Measurements from ENCODE around the gene ANP32E.

GRCh38 chr1:150259217-150259616 lies 23.3 kb upstream of the ANP32E start:
- TF ChIP-seq CTCF (IDR thresholded peaks at IDR 0.05), result no peak
- TF ChIP-seq POLR2AphosphoS5 (IDR thresholded peaks at IDR 0.05; ENCODE audit: insufficient read depth in 1 of 2, low read depth in 1 of 2), result no peak

Measured in vagina (tissue), 2 donors.